HEK293 (cell line): ENCODE data around the gene DLL4.

ENCODE experiments used
- MEIS1 ChIP-seq: sonication (generic); formaldehyde crosslinking; IDR thresholded peaks from 2 replicates; pipeline ENCODE4 v1.8.1; 2022; ENCODE audit warnings: missing genetic modification reagents, mild to moderate bottlenecking, borderline replicate concordance
- MYNN ChIP-seq: fragments of 450-650 bp; formaldehyde crosslinking; IDR thresholded peaks from 2 replicates; pipeline ENCODE4 v1.5.1; 2016; ENCODE audit warnings: missing biosample characterization, missing genetic modification characterization, borderline replicate concordance
- ZBTB11 ChIP-seq: fragments of 450-650 bp; formaldehyde crosslinking; conservative IDR thresholded peaks from 2 replicates; pipeline ENCODE4 v1.5.1; 2016; ENCODE audit warnings: low read depth, missing biosample characterization, missing genetic modification characterization
- ZBTB20 ChIP-seq: fragments of 450-650 bp; formaldehyde crosslinking; IDR thresholded peaks from 2 replicates; pipeline ENCODE4 v1.5.1; 2016; ENCODE audit warnings: missing biosample characterization, missing genetic modification characterization
- ZBTB7A ChIP-seq: fragments of 450-650 bp; formaldehyde crosslinking; IDR thresholded peaks from 2 replicates; pipeline ENCODE4 v1.5.1; 2016; ENCODE audit warnings: low read depth, missing biosample characterization, missing genetic modification characterization
- ZNF398 ChIP-seq: fragments of 450-650 bp; formaldehyde crosslinking; IDR thresholded peaks from 2 replicates; pipeline ENCODE4 v1.5.1; 2017; ENCODE audit warnings: missing biosample characterization, missing genetic modification characterization

GRCh38 chr15:40988156-40988555 is 59.0 kb downstream of the DLL4 start:
- TF ChIP-seq ZBTB20 (tag by site-specific recombination): no peak
- no peak for TF ChIP-seq MYNN (tag by site-specific recombination)
- no peak for TF ChIP-seq MEIS1 (CRISPR knock-in tag)
- TF ChIP-seq ZNF398 (tag by site-specific recombination): no peak
- no peak for TF ChIP-seq ZBTB11 (tag by site-specific recombination)
- no peak for TF ChIP-seq ZBTB7A
